Glutamatergic neuron (in vitro differentiated cells): ENCODE measurements around the gene DEUP1. TPM values are rescaled to one million over a fixed set of nuclear protein-coding genes. Genes with fewer than 3 reads are reported as not detected.

Source experiments
- DNase-seq: peaks from one replicate; pipeline ENCODE4 v3.0.0; 2022
- H3K27ac Mint-ChIP-seq: one replicate; pipeline ENCODE4 v1.8.0; 2020; ENCODE audit warnings: mild to moderate bottlenecking, mixed read lengths, inconsistent platforms; ENCODE audit not compliant: unreplicated experiment
- H3K27me3 Mint-ChIP-seq: one replicate; pipeline ENCODE4 v1.8.0; 2020; ENCODE audit warnings: mild to moderate bottlenecking, moderate library complexity, mixed read lengths, inconsistent platforms; ENCODE audit not compliant: unreplicated experiment
- H3K36me3 Mint-ChIP-seq: one replicate; pipeline ENCODE4 v1.8.0; 2020; ENCODE audit warnings: mild to moderate bottlenecking, mixed read lengths, inconsistent platforms; ENCODE audit not compliant: unreplicated experiment
- H3K4me1 Mint-ChIP-seq: one replicate; pipeline ENCODE4 v1.8.0; 2020; ENCODE audit warnings: mild to moderate bottlenecking, low read depth, mixed read lengths, inconsistent platforms; ENCODE audit not compliant: unreplicated experiment
- H3K4me3 Mint-ChIP-seq: one replicate; pipeline ENCODE4 v1.8.0; 2020; ENCODE audit warnings: mild to moderate bottlenecking, mixed read lengths, inconsistent platforms; ENCODE audit not compliant: unreplicated experiment
- H3K9me3 Mint-ChIP-seq: one replicate; pipeline ENCODE4 v1.8.0; 2020; ENCODE audit warnings: mild to moderate bottlenecking, moderate library complexity, mixed read lengths, inconsistent platforms; ENCODE audit not compliant: unreplicated experiment
- total RNA-seq: library from RNA; stranded (reverse); fragmentation: NEBNext Ultra II Directional; extraction: Animal tissue kit (Norgen Biotek cat#: 25700); gene quantifications from one replicate; pipeline ENCODE4 v1.2.1, GENCODE V29; 2021; ENCODE audit not compliant: unreplicated experiment
- TF ChIP-seq, protein P1 (sequence below): fragments of 200-600 bp; sonication (generic); IDR thresholded peaks from one replicate; pipeline ENCODE4 v1.5.0; 2021; ENCODE audit not compliant: partially characterized antibody, unreplicated experiment

DEUP1 gene
- total RNA-seq, 1 donor from 2014 or later = not detected

DNA sequence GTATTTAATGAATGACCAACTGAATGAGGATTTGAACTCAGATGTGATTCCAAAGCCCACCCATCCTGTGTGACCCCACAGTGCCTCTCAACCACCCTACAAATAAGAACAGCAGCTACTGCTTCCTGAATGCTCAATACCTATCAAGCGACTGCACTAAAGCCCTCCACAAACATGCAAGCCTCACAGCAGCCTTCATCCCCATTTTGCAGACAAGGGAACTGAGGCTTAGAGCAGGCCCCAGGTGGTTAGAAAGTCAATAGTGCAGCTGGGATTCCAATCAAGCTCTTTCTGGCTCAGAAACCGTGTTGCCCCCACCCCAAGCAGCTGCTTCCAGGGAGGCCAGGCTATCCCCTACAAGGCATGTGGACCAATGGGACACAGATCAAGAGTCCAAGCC, 155.4 kb downstream of the DEUP1 start:
- Mint-ChIP-seq H3K4me1 (peaks cover 8% of the 10 kb centered on the region), H3K9me3 (no peaks in the 10 kb centered on the region), H3K27me3 (peaks cover 4% of the 10 kb centered on the region), H3K27ac (no peak overlapping the region), H3K4me3 (no peak overlapping the region), H3K36me3 (no peaks in the 10 kb centered on the region)
- TF ChIP-seq, protein P1, sequence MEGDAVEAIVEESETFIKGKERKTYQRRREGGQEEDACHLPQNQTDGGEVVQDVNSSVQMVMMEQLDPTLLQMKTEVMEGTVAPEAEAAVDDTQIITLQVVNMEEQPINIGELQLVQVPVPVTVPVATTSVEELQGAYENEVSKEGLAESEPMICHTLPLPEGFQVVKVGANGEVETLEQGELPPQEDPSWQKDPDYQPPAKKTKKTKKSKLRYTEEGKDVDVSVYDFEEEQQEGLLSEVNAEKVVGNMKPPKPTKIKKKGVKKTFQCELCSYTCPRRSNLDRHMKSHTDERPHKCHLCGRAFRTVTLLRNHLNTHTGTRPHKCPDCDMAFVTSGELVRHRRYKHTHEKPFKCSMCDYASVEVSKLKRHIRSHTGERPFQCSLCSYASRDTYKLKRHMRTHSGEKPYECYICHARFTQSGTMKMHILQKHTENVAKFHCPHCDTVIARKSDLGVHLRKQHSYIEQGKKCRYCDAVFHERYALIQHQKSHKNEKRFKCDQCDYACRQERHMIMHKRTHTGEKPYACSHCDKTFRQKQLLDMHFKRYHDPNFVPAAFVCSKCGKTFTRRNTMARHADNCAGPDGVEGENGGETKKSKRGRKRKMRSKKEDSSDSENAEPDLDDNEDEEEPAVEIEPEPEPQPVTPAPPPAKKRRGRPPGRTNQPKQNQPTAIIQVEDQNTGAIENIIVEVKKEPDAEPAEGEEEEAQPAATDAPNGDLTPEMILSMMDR = no peak
- no peak for DNase-seq

DNA sequence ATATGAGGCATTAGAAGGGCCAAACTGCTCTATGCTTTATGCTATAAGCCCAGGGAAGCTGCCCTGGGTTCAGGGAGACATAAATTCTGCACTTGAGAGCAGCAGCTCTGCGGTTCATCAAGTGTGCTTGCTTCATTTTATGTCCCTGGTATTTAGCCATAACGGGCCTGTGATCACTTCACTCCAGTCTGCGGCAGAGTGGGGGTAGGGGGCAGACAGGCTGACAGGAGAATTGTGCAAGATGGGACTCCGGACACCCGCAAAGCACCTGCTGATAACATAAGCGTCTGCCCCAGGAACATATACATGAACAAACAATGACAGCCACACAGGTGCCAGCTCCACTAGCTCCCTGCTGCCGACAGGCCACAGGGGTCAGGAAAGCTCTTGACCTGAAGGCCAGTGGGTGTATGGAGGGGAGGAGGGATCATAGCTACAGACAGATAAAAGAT, 156.5 kb downstream of the DEUP1 start:
- Mint-ChIP-seq H3K27ac (no peak overlapping the region), H3K27me3 (peaks cover 4% of the 10 kb centered on the region), H3K9me3 (no peaks in the 10 kb centered on the region), H3K36me3 (no peaks in the 10 kb centered on the region), H3K4me1 (peaks cover 8% of the 10 kb centered on the region), H3K4me3 (no peak overlapping the region)
- TF ChIP-seq, protein P1 = no peak
- no peak for DNase-seq

Other genes with a start within 250 kb of the DEUP1 start
- 33.1 TPM for gene SLC36A4, start 132.8 kb upstream of the DEUP1 start, total RNA-seq
- 3.0 TPM for gene SMCO4, start 212.6 kb downstream of the DEUP1 start, total RNA-seq